Ramos (cell line): ENCODE measurements around the gene ALKBH8.

Source experiments
- in situ Hi-C: fragments of 300-500 bp; cut with MboI; formaldehyde crosslinking; loops from one replicate; pipeline ENCODE4 v1.14.3; 2022; ENCODE audit warnings: low sequenced_read_pairs; ENCODE audit not compliant: unreplicated experiment

The ALKBH8 gene

DNA sequence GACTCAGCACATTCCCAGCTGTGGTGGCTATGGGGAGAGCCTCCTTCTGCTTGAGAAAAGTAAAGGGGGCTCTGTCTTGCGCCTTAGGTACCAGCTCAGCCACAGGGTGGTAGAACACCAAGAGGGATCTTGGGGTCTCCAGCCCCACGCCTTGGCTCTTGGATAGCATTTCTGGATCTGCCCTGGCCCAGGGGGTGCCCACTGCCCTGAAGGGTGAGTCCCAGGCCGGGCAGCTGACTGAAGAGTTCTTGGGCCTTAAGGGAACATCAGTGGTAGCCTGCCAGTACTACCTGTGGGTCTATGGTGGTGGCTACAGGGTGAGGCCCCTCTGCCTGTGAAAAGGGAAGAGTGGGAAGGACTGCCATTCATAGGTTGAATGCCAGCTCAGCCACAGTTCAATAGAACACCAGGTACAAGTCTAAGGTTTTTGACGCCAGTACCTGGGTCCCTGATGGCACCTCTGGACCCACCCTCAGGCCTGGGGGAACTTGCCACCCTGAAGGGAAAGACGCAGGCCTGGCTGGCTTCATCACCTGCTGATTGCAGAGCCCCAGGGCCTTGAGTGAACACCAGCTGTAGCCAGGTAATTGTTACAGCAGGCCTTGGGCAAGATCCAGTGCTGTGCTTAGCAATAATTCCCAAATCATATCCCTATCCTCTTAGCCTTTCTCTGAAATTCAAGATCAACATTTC is 111.8 kb downstream of the ALKBH8 start:
- in situ Hi-C loops: no loop called here
